Activated CD8-positive, alpha-beta memory T cell treated with anti-CD3 and anti-CD28 coated beads for 1 hour (primary cell): ENCODE results near the gene MEG3.

Experiments used
- DNase-seq, 2 donors: peaks; one replicate each; pipeline ENCODE4 v3.0.0-alpha.2; 2020; ENCODE audit warnings: low read depth in 1 of 2; ENCODE audit errors: extremely low read depth in 1 of 2

Gene MEG3

GRCh38 chr14:100844421-100844820, 18.5 kb downstream of the MEG3 start:
- no peak for DNase-seq

GRCh38 chr14:100844846-100845245, 18.9 kb downstream of the MEG3 start:
- DNase-seq = no peak

GRCh38 chr14:100845341-100845740, 19.4 kb downstream of the MEG3 start:
- no peak for DNase-seq

GRCh38 chr14:100846309-100846859, 20.5 kb downstream of the MEG3 start:
- no peak for DNase-seq

- no peak for DNase-seq
These were observed 23.3 kb downstream of the MEG3 start for GRCh38 chr14:100849115-100849781.

GRCh38 chr14:100850841-100851585, 25.1 kb downstream of the MEG3 start:
- DNase-seq = peak; percentile 35 to 72

- no peak for DNase-seq
These were observed 25.6 kb downstream of the MEG3 start for GRCh38 chr14:100851586-100851916.

GRCh38 chr14:100851946-100852620, 26.2 kb downstream of the MEG3 start:
- no peak for DNase-seq

GRCh38 chr14:100854435-100854834, 28.5 kb downstream of the MEG3 start:
- DNase-seq = no peak

GRCh38 chr14:100855256-100855930, 29.5 kb downstream of the MEG3 start:
- DNase-seq = no peak

- no peak for DNase-seq
These were observed 30.4 kb downstream of the MEG3 start for GRCh38 chr14:100856056-100856950.

GRCh38 chr14:100857233-100857922, 31.5 kb downstream of the MEG3 start:
- no peak for DNase-seq

- DNase-seq = no peak
These were observed 32.3 kb downstream of the MEG3 start for GRCh38 chr14:100857923-100858837.

GRCh38 chr14:100858838-100859220, 32.9 kb downstream of the MEG3 start:
- no peak for DNase-seq

- no peak for DNase-seq
These were observed 33.9 kb downstream of the MEG3 start for GRCh38 chr14:100859781-100860180.

- no peak for DNase-seq
These were observed 34.8 kb downstream of the MEG3 start for GRCh38 chr14:100860556-100861187.

- DNase-seq = no peak
These were observed 35.4 kb downstream of the MEG3 start for GRCh38 chr14:100861188-100861936.

- DNase-seq = no peak
These were observed 36.0 kb downstream of the MEG3 start for GRCh38 chr14:100861937-100862247.
